GM19324 (cell line): ENCODE measurements around the gene THADA.
"Not testable (repeated sequence)": the region's sequence is repeated elsewhere in the genome, so short reads cannot be mapped to it uniquely, and the experiment has no call there.

Source experiments
- ATAC-seq: cut with Tn5 transposase; IDR thresholded peaks from one replicate; pipeline ENCODE4 v1.9.1; 2021; ENCODE audit warnings: mild to moderate bottlenecking, moderate library complexity; ENCODE audit not compliant: unreplicated experiment, low FRiP score

THADA gene

GRCh38 chr2:43202289-43202688 is 393.5 kb downstream of the THADA start:
- no peak for ATAC-seq

- no peak for ATAC-seq
Measured at GRCh38 chr2:43201497-43201896, 394.3 kb downstream of the THADA start.

- ATAC-seq = no peak
Measured at GRCh38 chr2:43201016-43201415, 394.8 kb downstream of the THADA start.

- no peak for ATAC-seq
Measured at GRCh38 chr2:43199492-43200488, 396.0 kb downstream of the THADA start.

GRCh38 chr2:43198263-43198662 is 397.6 kb downstream of the THADA start:
- no peak for ATAC-seq

GRCh38 chr2:43197588-43197896 is 398.3 kb downstream of the THADA start:
- no peak for ATAC-seq

- ATAC-seq = no peak
Measured at GRCh38 chr2:43196768-43197587, 398.9 kb downstream of the THADA start.

- peak; percentile 50 for ATAC-seq
Measured at GRCh38 chr2:43194121-43194869, 401.5 kb downstream of the THADA start.

- ATAC-seq = no peak
Measured at GRCh38 chr2:43193652-43194120, 402.2 kb downstream of the THADA start.

- no peak for ATAC-seq
Measured at GRCh38 chr2:43192744-43193651, 402.8 kb downstream of the THADA start.

GRCh38 chr2:43191947-43192516 is 403.8 kb downstream of the THADA start:
- no peak for ATAC-seq

GRCh38 chr2:43190311-43191052 is 405.4 kb downstream of the THADA start:
- no peak for ATAC-seq

GRCh38 chr2:43189861-43190260 is 406.0 kb downstream of the THADA start:
- ATAC-seq = not testable (repeated sequence)

- ATAC-seq = no peak
Measured at GRCh38 chr2:43188561-43189386, 407.1 kb downstream of the THADA start.

GRCh38 chr2:43186679-43187374 is 409.0 kb downstream of the THADA start:
- ATAC-seq = no peak

GRCh38 chr2:43186321-43186678 is 409.5 kb downstream of the THADA start:
- no peak for ATAC-seq

GRCh38 chr2:43185146-43185545 is 410.7 kb downstream of the THADA start:
- ATAC-seq = no peak
